GM12865 (cell line): ENCODE measurements around the gene RSRC1.
A peak's percentile ranks its signal among the peaks of the same experiment; 100 is the strongest.
"Not testable (repeated sequence)": the region's sequence is repeated elsewhere in the genome, so short reads cannot be mapped to it uniquely, and the experiment has no call there.

Experiments
- DNase-seq: peaks from one replicate; pipeline ENCODE4 v3.0.0; 2010; ENCODE audit warnings: low read depth
- H3K4me3 ChIP-seq: 2 replicates; pipeline ENCODE4 v1.5.1; 2011; ENCODE audit warnings: mild to moderate bottlenecking, low read depth, low read length, control low read depth
- CTCF ChIP-seq: IDR thresholded peaks from 2 replicates; pipeline ENCODE4 v1.5.1; 2011; ENCODE audit warnings: low read length, control low read depth, low read depth, inconsistent platforms; ENCODE audit not compliant: insufficient read depth; ENCODE audit errors: missing control alignments

RSRC1 gene

GRCh38 chr3:158109804-158110657 is at the start of gene RSRC1:
Gene RSRC1 (plus strand): TSS chr3:158110089. CDS start chr3:158122105, 12,016 bp downstream.
- no peak for TF ChIP-seq CTCF
- H3K4me3 ChIP-seq, result peak within 1 kb of the TSS; percentile 84
- peak; percentile 92 for DNase-seq

GRCh38 chr3:158065574-158065973 is 44.3 kb upstream of the RSRC1 start:
- H3K4me3 ChIP-seq, DNase-seq: not testable (repeated sequence)

- TF ChIP-seq CTCF, result no peak
- DNase-seq, result no peak
- H3K4me3 ChIP-seq, result no peak overlapping the region
These were observed 37.1 kb upstream of the RSRC1 start for GRCh38 chr3:158072790-158073189.

- no peak overlapping the region for H3K4me3 ChIP-seq
- TF ChIP-seq CTCF, result no peak
- DNase-seq, result no peak
These were observed 35.3 kb upstream of the RSRC1 start for GRCh38 chr3:158074591-158074990.

- no peak for TF ChIP-seq CTCF
- no peak overlapping the region for H3K4me3 ChIP-seq
- no peak for DNase-seq
These were observed 30.3 kb upstream of the RSRC1 start for GRCh38 chr3:158079599-158079998.

- no peak for TF ChIP-seq CTCF
- DNase-seq, result no peak
These were observed 25.2 kb upstream of the RSRC1 start for GRCh38 chr3:158084651-158085050.

GRCh38 chr3:158085358-158085757 is 24.5 kb upstream of the RSRC1 start:
- DNase-seq, result no peak
- no peak overlapping the region for H3K4me3 ChIP-seq
- TF ChIP-seq CTCF, result no peak

More at GRCh38 chr3:158084651-158085050, 25.2 kb upstream of the RSRC1 start:
- no peak overlapping the region for H3K4me3 ChIP-seq
